DLD1 (cell line): ENCODE results near the gene NUDT4.
"Not testable (repeated sequence)": the region's sequence is repeated elsewhere in the genome, so short reads cannot be mapped to it uniquely, and the experiment has no call there.

Experiments
- in situ Hi-C: cut with HindIII; loops from 2 replicates; pipeline ENCODE4 v1.10.0; 2017; ENCODE audit warnings: low sequenced_read_pairs

The NUDT4 gene

GRCh38 chr12:93425736-93426411, 48.1 kb downstream of the NUDT4 start:
- in situ Hi-C loops = no loop called here

- in situ Hi-C loops = no loop called here
Measured at GRCh38 chr12:93426412-93426805, 48.7 kb downstream of the NUDT4 start.

- in situ Hi-C loops = no loop called here
Measured at GRCh38 chr12:93427779-93428564, 50.2 kb downstream of the NUDT4 start.

- in situ Hi-C loops = no loop called here
Measured at GRCh38 chr12:93429448-93429847, 51.7 kb downstream of the NUDT4 start.

GRCh38 chr12:93429852-93430251, 52.1 kb downstream of the NUDT4 start:
- in situ Hi-C loops = no loop called here

GRCh38 chr12:93430280-93430679, 52.6 kb downstream of the NUDT4 start:
- in situ Hi-C loops = no loop called here

GRCh38 chr12:93432031-93432430, 54.3 kb downstream of the NUDT4 start:
- in situ Hi-C loops = not testable (repeated sequence)

- in situ Hi-C loops = no loop called here
Measured at GRCh38 chr12:93434256-93434865, 56.6 kb downstream of the NUDT4 start.

GRCh38 chr12:93438266-93439050, 60.7 kb downstream of the NUDT4 start:
- in situ Hi-C loops = no loop called here

GRCh38 chr12:93440043-93440835, 62.5 kb downstream of the NUDT4 start:
- in situ Hi-C loops = no loop called here

- in situ Hi-C loops = no loop called here
Measured at GRCh38 chr12:93441081-93441616, 63.4 kb downstream of the NUDT4 start.

- in situ Hi-C loops = no loop called here
Measured at GRCh38 chr12:93441617-93442410, 64.1 kb downstream of the NUDT4 start, which contains the start of gene UBE2N. TSS of gene UBE2N (minus strand) at chr12:93441947. CDS start at chr12:93441884, 63 bp downstream.

- in situ Hi-C loops = no loop called here
Measured at GRCh38 chr12:93442411-93443340, 65.0 kb downstream of the NUDT4 start.

- in situ Hi-C loops = no loop called here
Measured at GRCh38 chr12:93443576-93443975, 65.9 kb downstream of the NUDT4 start.

GRCh38 chr12:93447555-93448290, 70.0 kb downstream of the NUDT4 start:
- in situ Hi-C loops = no loop called here

- in situ Hi-C loops = no loop called here
Measured at GRCh38 chr12:93448796-93449195, 71.1 kb downstream of the NUDT4 start.

GRCh38 chr12:93449277-93449676, 71.6 kb downstream of the NUDT4 start:
- in situ Hi-C loops = no loop called here
